AG09309 (cell line): Measurements from ENCODE around the gene C7orf57.

Source experiments
- DNase-seq: peaks from one replicate; pipeline ENCODE4 v3.0.0-alpha.2; 2010; ENCODE audit warnings: low read depth
- H3K4me3 ChIP-seq: 2 replicates; pipeline ENCODE4 v1.5.1; 2011; ENCODE audit warnings: mild to moderate bottlenecking, low read depth, low read length, moderate library complexity; ENCODE audit not compliant: control insufficient read depth
- CTCF ChIP-seq: IDR thresholded peaks from 2 replicates; pipeline ENCODE4 v1.5.1; 2011; ENCODE audit warnings: mild to moderate bottlenecking, low read depth, low read length, inconsistent platforms; ENCODE audit not compliant: insufficient read depth, control insufficient read depth; ENCODE audit errors: missing control alignments

C7orf57 gene

GRCh38 chr7:48009954-48010353, 25.4 kb upstream of the C7orf57 start:
- no peak overlapping the region for H3K4me3 ChIP-seq
- TF ChIP-seq CTCF: no peak
- no peak for DNase-seq

DNA sequence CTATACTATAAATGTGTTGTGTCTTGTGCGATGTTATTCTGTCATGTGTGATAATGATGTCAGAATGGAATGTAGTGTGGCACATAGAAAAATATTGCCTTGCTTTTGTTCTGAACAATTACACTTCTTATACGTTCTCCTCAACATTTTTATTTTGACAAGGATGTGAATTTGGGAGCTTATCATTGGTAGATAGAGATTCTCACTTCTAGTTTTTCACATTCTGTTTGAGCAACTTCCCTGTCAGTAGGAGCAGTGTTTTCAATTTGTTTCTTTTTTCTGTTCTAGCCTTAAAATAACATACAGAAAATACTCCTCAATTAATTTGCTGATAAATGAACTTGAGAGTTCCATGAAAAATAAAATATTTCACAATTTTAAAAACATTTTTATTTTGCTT, 24.0 kb upstream of the C7orf57 start:
- TF ChIP-seq CTCF: no peak
- no peak for DNase-seq
- no peak overlapping the region for H3K4me3 ChIP-seq

- H3K4me3 ChIP-seq: no peak overlapping the region
- TF ChIP-seq CTCF: no peak
- no peak for DNase-seq
These were observed 23.4 kb upstream of the C7orf57 start for GRCh38 chr7:48011951-48012350.

DNA sequence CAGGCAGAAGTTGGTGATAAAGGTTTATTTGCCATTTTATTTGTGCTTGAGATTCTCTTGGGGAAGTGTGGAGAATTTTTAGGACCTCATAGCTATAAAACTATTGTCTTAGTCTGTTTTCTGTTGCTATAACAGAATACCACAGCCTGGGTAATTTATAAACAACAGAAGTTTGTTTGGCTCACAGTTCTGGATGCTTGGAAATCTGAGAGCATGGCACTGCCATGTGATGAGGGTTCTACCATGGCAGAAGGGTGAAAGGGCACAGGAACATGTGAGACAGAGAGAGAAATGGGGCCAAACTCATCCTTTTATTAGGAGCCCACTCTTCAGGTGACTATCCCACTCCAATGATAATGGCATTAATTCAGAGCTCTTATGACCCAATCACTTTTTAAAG, 18.7 kb upstream of the C7orf57 start:
- no peak for TF ChIP-seq CTCF
- H3K4me3 ChIP-seq: no peak overlapping the region
- no peak for DNase-seq

GRCh38 chr7:48017674-48018073, 17.7 kb upstream of the C7orf57 start:
- DNase-seq: no peak
- TF ChIP-seq CTCF: no peak
- no peak overlapping the region for H3K4me3 ChIP-seq

DNA sequence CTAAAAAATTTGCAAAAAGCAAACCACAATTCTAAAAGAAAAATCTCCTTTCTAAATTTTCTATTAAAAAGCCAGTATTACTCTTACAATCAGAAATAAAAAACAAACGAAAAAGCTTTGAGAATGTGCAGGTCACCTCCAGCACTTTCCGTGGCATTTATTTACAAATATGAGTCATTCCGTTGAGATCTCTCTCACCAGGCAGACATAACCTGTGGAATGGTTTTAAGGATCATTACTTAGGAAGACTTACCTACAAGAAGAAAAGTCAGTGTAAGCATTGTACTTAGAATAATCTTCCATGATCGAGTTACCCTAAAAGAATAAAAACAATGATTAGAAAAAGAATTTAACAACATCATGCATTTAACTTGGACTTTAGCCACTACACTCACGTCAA, 9.7 kb upstream of the C7orf57 start:
- DNase-seq: no peak

More for the DNA sequence above, 9.7 kb upstream of the C7orf57 start:
- H3K4me3 ChIP-seq: no peak overlapping the region
- TF ChIP-seq CTCF: no peak
